HG02970 (cell line): ENCODE data around the gene CTSW.

Experiments used
- ATAC-seq: cut with Tn5 transposase; IDR thresholded peaks from one replicate; pipeline ENCODE4 v1.9.1; 2021; ENCODE audit warnings: mild to moderate bottlenecking, moderate library complexity, moderate number of reproducible peaks; ENCODE audit not compliant: unreplicated experiment, low FRiP score

Gene CTSW

GRCh38 chr11:65919573-65920371 lies 40.1 kb downstream of the CTSW start:
- ATAC-seq = peak; percentile 36

- no peak for ATAC-seq
Measured at GRCh38 chr11:65920372-65920802, 40.8 kb downstream of the CTSW start.

GRCh38 chr11:65921033-65921555 lies 41.5 kb downstream of the CTSW start:
- no peak for ATAC-seq

GRCh38 chr11:65921876-65922275 lies 42.2 kb downstream of the CTSW start:
- ATAC-seq = no peak

- no peak for ATAC-seq
Measured at GRCh38 chr11:65922565-65922964, 42.9 kb downstream of the CTSW start.

GRCh38 chr11:65925397-65925796 lies 45.8 kb downstream of the CTSW start:
- ATAC-seq = no peak

GRCh38 chr11:65927904-65928397 lies 48.3 kb downstream of the CTSW start:
- ATAC-seq = no peak

GRCh38 chr11:65928667-65929066 lies 49.0 kb downstream of the CTSW start:
- ATAC-seq = no peak

- ATAC-seq = no peak
Measured at GRCh38 chr11:65931773-65932557, 52.3 kb downstream of the CTSW start.

GRCh38 chr11:65932558-65932919 lies 52.9 kb downstream of the CTSW start:
- no peak for ATAC-seq
